Measurements from ENCODE around the gene PLTP. TPM values are rescaled to one million over a fixed set of nuclear protein-coding genes. Genes with fewer than 3 reads are reported as not detected.

The PLTP gene
- total RNA-seq, 4 donors from 2014 or later, result 74.7 to 713 (median 134) TPM

GRCh38 chr20:45853484-45853883 lies 58.5 kb downstream of the PLTP start:
- WGBS, 2 donors, result 74 to 76% methylated on average over 2 of the region's 2 CpGs
- Histone ChIP-seq H3K36me3 (peaks cover 0 to 61% (median under 1%) of the 10 kb centered on the region in 3 donors), H3K4me3 (no peak overlapping the region), H3K27ac (no peak overlapping the region), H3K27me3 (no peaks in the 10 kb centered on the region), H3K4me1 (peaks cover 0 to 48% (median 23%) of the 10 kb centered on the region in 4 donors), H3K9me3 (no peaks in the 10 kb centered on the region)
- DNase-seq (ENCODE audit: low spot score in 2 of 2), result no peak
- TF ChIP-seq EP300 (IDR thresholded peaks at IDR 0.05) (no peak), POLR2A (IDR thresholded peaks at IDR 0.05) (no peak), CTCF (IDR thresholded peaks at IDR 0.05) (no peak)

GRCh38 chr20:45852326-45852725 lies 59.6 kb downstream of the PLTP start:
- 95 to 96% methylated on average over 6 of the region's 6 CpGs for WGBS, 2 donors

GRCh38 chr20:45851501-45851900 lies 60.5 kb downstream of the PLTP start:
- Histone ChIP-seq H3K4me1 (peaks cover 0 to 39% (median 16%) of the 10 kb centered on the region in 4 donors), H3K27me3 (no peaks in the 10 kb centered on the region), H3K9me3 (no peaks in the 10 kb centered on the region), H3K27ac (no peak overlapping the region), H3K4me3 (no peak overlapping the region), H3K36me3 (peaks cover 0 to 80% (median 10%) of the 10 kb centered on the region in 3 donors)
- DNase-seq (ENCODE audit: low spot score in 2 of 2), result no peak
- TF ChIP-seq POLR2A (IDR thresholded peaks at IDR 0.05), result no peak
- TF ChIP-seq EP300 (IDR thresholded peaks at IDR 0.05), result no peak
- no peak for TF ChIP-seq CTCF (IDR thresholded peaks at IDR 0.05)

More at GRCh38 chr20:45852326-45852725, 59.6 kb downstream of the PLTP start:
- Histone ChIP-seq H3K27ac (no peak overlapping the region), H3K4me3 (no peak overlapping the region), H3K4me1 (peaks cover 0 to 39% (median 19%) of the 10 kb centered on the region in 4 donors), H3K36me3 (peaks cover 0 to 72% (median 9%) of the 10 kb centered on the region in 3 donors), H3K9me3 (no peaks in the 10 kb centered on the region), H3K27me3 (no peaks in the 10 kb centered on the region)
- no peak for TF ChIP-seq POLR2A (IDR thresholded peaks at IDR 0.05)
- TF ChIP-seq EP300 (IDR thresholded peaks at IDR 0.05), result no peak
- no peak for TF ChIP-seq CTCF (IDR thresholded peaks at IDR 0.05)
- DNase-seq (ENCODE audit: low spot score in 2 of 2), result no peak

GRCh38 chr20:45850926-45851325 lies 61.0 kb downstream of the PLTP start:
- no peaks in the 10 kb centered on the region for H3K9me3 ChIP-seq
- no peak overlapping the region for H3K27ac ChIP-seq
- TF ChIP-seq POLR2A (IDR thresholded peaks at IDR 0.05) (no peak), EP300 (IDR thresholded peaks at IDR 0.05) (no peak), CTCF (IDR thresholded peaks at IDR 0.05) (no peak)
- H3K27me3 ChIP-seq, result no peaks in the 10 kb centered on the region
- peaks cover 0 to 86% (median 10%) of the 10 kb centered on the region in 3 donors for H3K36me3 ChIP-seq
- 88 to 100% methylated on average over 1 of the region's 1 CpG for WGBS, 2 donors
- DNase-seq (ENCODE audit: low spot score in 2 of 2), result no peak
- no peak overlapping the region for H3K4me3 ChIP-seq
- peaks cover 0 to 33% (median 10%) of the 10 kb centered on the region in 4 donors for H3K4me1 ChIP-seq

GRCh38 chr20:45850238-45850637 lies 61.7 kb downstream of the PLTP start:
- peaks cover 0 to 26% (median 5%) of the 10 kb centered on the region in 4 donors for H3K4me1 ChIP-seq
- no peak overlapping the region for H3K27ac ChIP-seq
- no peaks in the 10 kb centered on the region for H3K27me3 ChIP-seq
- no peak for DNase-seq (ENCODE audit: low spot score in 2 of 2)
- H3K4me3 ChIP-seq, result no peak overlapping the region
- peaks cover 0 to 93% (median 10%) of the 10 kb centered on the region in 3 donors for H3K36me3 ChIP-seq
- WGBS, 2 donors, result 88 to 95% methylated on average over 2 of the region's 2 CpGs
- H3K9me3 ChIP-seq, result no peaks in the 10 kb centered on the region
- TF ChIP-seq POLR2A (IDR thresholded peaks at IDR 0.05) (no peak), CTCF (IDR thresholded peaks at IDR 0.05) (no peak), EP300 (IDR thresholded peaks at IDR 0.05) (no peak)
